Lower leg skin (tissue), 4 donors: Measurements from ENCODE around the gene REXO1. TPM values are rescaled to one million over a fixed set of nuclear protein-coding genes. Genes with fewer than 3 reads are reported as not detected.

ENCODE experiments used
- DNase-seq, 2 donors: peaks; one replicate each; pipeline ENCODE4 v3.0.0-alpha.2; 2019; ENCODE audit warnings: low spot score in 2 of 2
- H3K4me3 ChIP-seq: fragments of 200-600 bp; sonication (generic); 2 replicates; pipeline ENCODE4 v1.5.1; 2017; ENCODE audit warnings: mild to moderate bottlenecking, low read depth; ENCODE audit not compliant: poor library complexity, severe bottlenecking
- CTCF ChIP-seq, 3 donors: fragments of 450-650 bp; IDR thresholded peaks; one replicate each; pipeline ENCODE4 v1.5.1; 2016; ENCODE audit warnings: antibody characterized with exemption in 3 of 3, mild to moderate bottlenecking in 3 of 3, moderate library complexity in 2 of 3
- POLR2A ChIP-seq, 2 donors: fragments of 450-650 bp; IDR thresholded peaks; one replicate each; pipeline ENCODE4 v1.6.1; 2016 to 2017; ENCODE audit warnings: antibody characterized with exemption in 2 of 2, mild to moderate bottlenecking in 1 of 2, moderate library complexity in 1 of 2
- WGBS, 2 donors: methylation state at CpG; one replicate each; pipeline ENCODE4 v1.1.5; 2018; 5-methylcytosine and 5-hydroxymethylcytosine counted together
- intact Hi-C: fragments of 100-400 bp; cut with DNase I; formaldehyde crosslinking; loops from one replicate; pipeline ENCODE4 v1.15.0; 2023; ENCODE audit warnings: low total_unique reads
- total RNA-seq, 4 donors: library from RNA; depleted of rRNA; stranded (reverse); fragments of >200 nt; gene quantifications; one replicate each; pipeline ENCODE4 v1.1.0, GENCODE V29; 2016

The REXO1 gene
- total RNA-seq, 4 donors from 2014 or later = 32.9 to 51.1 (median 41.2) TPM

DNA sequence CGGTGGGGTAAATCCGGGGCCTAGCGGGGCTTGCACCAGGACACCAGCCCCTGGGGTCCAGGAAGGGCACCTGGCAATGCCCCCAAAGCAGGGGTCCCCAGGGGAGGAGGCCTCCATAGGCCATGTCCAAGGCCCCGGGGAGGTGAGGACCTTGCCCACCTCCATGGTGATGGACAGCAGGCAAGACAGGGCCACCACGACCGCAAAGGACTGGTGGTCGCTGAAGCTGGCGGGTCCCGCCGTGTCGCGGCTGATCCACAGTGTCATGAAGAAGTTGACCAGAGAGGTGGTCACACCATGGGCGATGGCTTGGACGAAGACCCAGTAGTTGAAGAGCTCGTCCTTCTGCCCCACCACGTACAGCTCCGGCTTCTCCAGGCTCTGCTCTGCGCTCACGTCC is 63.0 kb downstream of the REXO1 start:
- no peak overlapping the region for H3K4me3 ChIP-seq
- TF ChIP-seq CTCF (IDR thresholded peaks at IDR 0.05) = no peak
- TF ChIP-seq POLR2A (IDR thresholded peaks at IDR 0.05) = no peak
- intact Hi-C loops = no loop called here
- no peak for DNase-seq
- 94 to 95% methylated on average over 19 of the region's 19 CpGs for WGBS, 2 donors

- no peak overlapping the region for H3K4me3 ChIP-seq
- 76 to 83% methylated on average over 9 of the region's 9 CpGs for WGBS, 2 donors
Observed at GRCh38 chr19:1783874-1784273, 64.4 kb downstream of the REXO1 start.

GRCh38 chr19:1783354-1783753 is 64.9 kb downstream of the REXO1 start:
- no peak overlapping the region for H3K4me3 ChIP-seq
- no peak for DNase-seq
- WGBS, 2 donors = 79 to 84% methylated on average over 4 of the region's 4 CpGs
- intact Hi-C loops = no loop called here
- no peak for TF ChIP-seq CTCF (IDR thresholded peaks at IDR 0.05)
- TF ChIP-seq POLR2A (IDR thresholded peaks at IDR 0.05) = no peak

More at GRCh38 chr19:1783874-1784273, 64.4 kb downstream of the REXO1 start:
- TF ChIP-seq CTCF (IDR thresholded peaks at IDR 0.05) = no peak
- TF ChIP-seq POLR2A (IDR thresholded peaks at IDR 0.05) = no peak
- DNase-seq = no peak
- intact Hi-C loops = no loop called here

GRCh38 chr19:1782521-1782920 is 65.8 kb downstream of the REXO1 start:
- 56 to 74% methylated on average over 7 of the region's 7 CpGs for WGBS, 2 donors
- TF ChIP-seq CTCF (IDR thresholded peaks at IDR 0.05) = no peak
- TF ChIP-seq POLR2A (IDR thresholded peaks at IDR 0.05) = no peak

DNA sequence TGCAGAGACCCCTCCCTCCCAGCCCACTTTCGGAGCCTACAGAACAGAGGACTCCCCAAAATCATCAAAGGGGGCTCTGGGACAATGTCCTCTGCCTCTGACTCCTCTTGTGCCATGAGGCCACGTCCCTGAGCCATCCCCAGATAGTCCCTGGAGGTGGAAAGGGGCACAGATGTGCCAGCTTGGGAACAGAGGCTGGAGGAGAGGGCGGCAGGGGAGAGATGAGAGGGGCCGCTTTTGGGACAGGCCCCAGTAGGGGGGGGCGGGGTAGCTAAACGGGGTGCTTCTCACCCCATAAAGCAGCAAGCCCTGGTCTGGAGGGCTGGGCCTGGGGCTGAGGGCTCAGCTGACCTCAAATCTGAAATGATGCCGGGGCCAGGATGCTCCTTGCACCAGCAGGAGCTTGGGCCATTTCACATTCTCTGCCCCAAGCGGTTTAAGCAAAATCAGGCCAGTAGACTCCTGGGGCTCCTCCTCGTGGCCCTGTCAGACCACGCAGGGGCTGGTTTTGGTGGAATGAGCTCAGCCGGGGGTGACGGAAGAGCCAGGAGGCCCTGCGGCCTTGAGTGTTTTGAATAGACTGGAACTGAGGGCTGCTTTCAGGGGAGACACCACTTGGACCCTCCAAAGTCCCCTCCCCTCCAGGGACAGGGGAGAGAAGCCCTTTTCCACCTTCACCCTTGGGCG is 67.9 kb downstream of the REXO1 start:
- intact Hi-C loops = no loop called here
- no peak for DNase-seq
- H3K4me3 ChIP-seq = no peak overlapping the region
- WGBS, 2 donors = 23 to 47% methylated on average over 12 to 14 of the region's 14 CpGs
- TF ChIP-seq CTCF (IDR thresholded peaks at IDR 0.05) (no peak), POLR2A (IDR thresholded peaks at IDR 0.05) (no peak)

More at GRCh38 chr19:1782521-1782920, 65.8 kb downstream of the REXO1 start:
- intact Hi-C loops = no loop called here
- H3K4me3 ChIP-seq = no peak overlapping the region
- DNase-seq = no peak

DNA sequence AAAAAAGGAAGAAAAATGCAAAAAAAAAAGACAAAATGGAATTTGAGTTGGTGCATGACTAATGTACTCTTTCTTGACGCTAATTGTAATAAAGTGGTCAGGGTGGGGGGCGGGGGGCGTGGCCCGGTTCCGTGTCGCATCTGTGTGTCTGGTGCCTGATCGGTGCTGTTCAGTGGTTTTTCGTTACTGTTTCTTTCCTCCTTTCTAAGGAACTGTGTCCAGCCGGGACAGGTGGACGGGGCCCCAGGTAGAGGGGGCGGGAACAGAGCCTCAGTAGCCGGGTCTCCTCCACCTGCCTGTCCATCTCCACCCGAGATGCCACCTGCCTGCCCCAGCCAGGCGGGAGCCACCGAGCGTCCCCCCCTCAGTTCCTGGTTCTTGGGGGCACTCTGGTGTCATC is 68.7 kb downstream of the REXO1 start:
- 20 to 35% methylated on average over 16 of the region's 16 CpGs for WGBS, 2 donors
- DNase-seq = no peak
- no peak overlapping the region for H3K4me3 ChIP-seq

More for the DNA sequence above, 68.7 kb downstream of the REXO1 start:
- TF ChIP-seq POLR2A (IDR thresholded peaks at IDR 0.05) = no peak
- no peak for TF ChIP-seq CTCF (IDR thresholded peaks at IDR 0.05)
- intact Hi-C loops = no loop called here
